GM19035 (cell line): ENCODE results near the gene TNXB.

Experiments
- ATAC-seq: cut with Tn5 transposase; IDR thresholded peaks from one replicate; pipeline ENCODE4 v1.9.1; 2021; ENCODE audit not compliant: unreplicated experiment

The TNXB gene, protein sequence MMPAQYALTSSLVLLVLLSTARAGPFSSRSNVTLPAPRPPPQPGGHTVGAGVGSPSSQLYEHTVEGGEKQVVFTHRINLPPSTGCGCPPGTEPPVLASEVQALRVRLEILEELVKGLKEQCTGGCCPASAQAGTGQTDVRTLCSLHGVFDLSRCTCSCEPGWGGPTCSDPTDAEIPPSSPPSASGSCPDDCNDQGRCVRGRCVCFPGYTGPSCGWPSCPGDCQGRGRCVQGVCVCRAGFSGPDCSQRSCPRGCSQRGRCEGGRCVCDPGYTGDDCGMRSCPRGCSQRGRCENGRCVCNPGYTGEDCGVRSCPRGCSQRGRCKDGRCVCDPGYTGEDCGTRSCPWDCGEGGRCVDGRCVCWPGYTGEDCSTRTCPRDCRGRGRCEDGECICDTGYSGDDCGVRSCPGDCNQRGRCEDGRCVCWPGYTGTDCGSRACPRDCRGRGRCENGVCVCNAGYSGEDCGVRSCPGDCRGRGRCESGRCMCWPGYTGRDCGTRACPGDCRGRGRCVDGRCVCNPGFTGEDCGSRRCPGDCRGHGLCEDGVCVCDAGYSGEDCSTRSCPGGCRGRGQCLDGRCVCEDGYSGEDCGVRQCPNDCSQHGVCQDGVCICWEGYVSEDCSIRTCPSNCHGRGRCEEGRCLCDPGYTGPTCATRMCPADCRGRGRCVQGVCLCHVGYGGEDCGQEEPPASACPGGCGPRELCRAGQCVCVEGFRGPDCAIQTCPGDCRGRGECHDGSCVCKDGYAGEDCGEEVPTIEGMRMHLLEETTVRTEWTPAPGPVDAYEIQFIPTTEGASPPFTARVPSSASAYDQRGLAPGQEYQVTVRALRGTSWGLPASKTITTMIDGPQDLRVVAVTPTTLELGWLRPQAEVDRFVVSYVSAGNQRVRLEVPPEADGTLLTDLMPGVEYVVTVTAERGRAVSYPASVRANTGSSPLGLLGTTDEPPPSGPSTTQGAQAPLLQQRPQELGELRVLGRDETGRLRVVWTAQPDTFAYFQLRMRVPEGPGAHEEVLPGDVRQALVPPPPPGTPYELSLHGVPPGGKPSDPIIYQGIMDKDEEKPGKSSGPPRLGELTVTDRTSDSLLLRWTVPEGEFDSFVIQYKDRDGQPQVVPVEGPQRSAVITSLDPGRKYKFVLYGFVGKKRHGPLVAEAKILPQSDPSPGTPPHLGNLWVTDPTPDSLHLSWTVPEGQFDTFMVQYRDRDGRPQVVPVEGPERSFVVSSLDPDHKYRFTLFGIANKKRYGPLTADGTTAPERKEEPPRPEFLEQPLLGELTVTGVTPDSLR (N-terminal part only)

DNA sequence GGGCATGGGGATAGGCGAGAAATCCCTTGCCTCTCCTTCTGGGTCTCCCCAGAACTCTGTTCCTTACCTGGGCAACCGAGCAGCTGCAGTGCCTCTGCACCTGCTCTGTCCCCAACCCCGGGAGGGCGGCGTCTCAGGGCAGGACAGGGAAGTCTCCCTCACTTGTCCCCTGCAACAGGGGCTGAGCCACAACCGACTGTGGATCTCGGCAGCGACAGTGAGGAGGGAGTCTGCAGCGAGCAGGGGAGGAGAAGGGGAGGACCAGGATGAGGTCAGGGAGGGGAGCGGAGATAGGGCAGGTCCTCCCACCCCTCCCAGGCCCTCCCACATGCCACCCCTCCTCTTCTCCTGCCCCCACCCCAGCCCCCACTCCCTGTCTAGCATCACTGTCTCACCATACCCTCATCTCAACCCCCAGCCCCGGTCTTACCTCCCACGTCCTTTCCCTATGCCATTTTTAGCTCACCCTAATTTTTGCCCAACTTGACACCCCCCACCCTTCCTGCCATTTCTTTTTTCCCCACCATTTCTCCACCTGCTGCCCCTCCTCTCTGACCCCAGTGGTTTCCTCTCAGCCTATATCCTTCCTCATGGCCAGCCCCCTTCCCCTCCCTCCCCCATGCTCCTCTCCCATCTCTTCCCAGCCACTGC lies at the start of gene TNXB:
TSS of gene TNXB (minus strand) at position 225 of the 651 bp plus-strand sequence. CDS start 11,140 bp downstream, outside the sequence.
- ATAC-seq: no peak

DNA sequence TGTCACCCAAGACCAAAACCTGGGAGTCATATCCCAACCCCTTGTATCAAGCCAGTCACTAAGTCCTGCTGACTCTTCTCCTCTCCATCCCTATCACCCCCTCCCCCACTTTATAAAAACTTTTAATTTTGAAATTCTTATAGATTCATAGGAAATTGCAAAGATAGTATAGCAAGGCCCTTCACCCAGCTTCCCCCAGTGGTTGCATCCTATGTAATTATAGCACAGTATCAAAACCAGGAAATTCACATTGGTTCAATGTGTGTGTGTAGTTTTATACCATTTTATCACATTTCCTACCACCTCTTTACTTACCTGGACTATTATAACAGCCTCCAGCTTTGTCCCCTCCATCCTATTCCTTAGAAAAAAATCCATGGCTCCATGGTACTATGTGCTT lies 48.9 kb upstream of the TNXB start:
- no peak for ATAC-seq

DNA sequence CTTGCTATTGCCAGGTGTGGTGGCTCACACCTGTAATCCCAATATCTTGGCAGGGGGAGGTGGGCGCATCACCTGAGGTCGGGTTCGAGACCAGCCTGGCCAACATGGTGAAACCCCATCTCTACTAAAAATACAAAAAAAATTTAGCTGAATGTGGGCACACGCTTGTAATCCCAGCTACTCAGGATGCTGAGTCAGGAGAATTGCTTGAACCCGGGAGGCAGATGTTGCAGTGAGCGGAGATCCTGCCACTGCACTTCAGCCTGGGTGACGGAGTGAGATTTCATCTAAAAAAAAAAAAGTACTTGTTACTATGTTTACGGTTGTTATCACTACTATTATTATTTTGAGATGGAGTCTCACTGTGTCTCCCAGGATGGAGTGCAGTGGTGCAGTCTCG lies 47.8 kb upstream of the TNXB start:
- ATAC-seq: no peak

DNA sequence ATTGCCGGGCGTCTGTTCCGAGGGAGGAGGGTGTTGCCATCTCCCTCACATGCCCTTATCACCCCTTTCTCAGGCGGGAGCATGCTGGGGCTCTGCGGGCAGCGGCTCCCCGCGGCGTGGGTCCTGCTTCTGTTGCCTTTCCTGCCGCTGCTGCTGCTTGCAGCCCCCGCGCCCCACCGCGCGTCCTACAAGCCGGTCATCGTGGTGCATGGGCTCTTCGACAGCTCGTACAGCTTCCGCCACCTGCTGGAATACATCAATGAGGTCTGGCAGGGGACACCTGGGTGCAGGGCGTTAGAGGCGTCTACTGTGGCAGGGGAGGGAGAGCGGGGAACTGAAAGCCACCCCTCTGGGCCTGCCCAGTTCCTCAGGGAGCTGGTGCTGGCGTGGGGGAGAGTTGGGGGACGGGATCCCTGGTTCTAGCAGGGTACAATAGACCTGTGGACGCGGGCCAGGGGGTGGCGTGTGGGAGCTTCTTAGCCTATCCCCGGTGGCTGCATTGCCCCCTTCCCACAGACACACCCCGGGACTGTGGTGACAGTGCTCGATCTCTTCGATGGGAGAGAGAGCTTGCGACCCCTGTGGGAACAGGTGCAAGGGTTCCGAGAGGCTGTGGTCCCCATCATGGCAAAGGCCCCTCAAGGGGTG lies 45.5 kb upstream of the TNXB start:
- ATAC-seq: no peak

DNA sequence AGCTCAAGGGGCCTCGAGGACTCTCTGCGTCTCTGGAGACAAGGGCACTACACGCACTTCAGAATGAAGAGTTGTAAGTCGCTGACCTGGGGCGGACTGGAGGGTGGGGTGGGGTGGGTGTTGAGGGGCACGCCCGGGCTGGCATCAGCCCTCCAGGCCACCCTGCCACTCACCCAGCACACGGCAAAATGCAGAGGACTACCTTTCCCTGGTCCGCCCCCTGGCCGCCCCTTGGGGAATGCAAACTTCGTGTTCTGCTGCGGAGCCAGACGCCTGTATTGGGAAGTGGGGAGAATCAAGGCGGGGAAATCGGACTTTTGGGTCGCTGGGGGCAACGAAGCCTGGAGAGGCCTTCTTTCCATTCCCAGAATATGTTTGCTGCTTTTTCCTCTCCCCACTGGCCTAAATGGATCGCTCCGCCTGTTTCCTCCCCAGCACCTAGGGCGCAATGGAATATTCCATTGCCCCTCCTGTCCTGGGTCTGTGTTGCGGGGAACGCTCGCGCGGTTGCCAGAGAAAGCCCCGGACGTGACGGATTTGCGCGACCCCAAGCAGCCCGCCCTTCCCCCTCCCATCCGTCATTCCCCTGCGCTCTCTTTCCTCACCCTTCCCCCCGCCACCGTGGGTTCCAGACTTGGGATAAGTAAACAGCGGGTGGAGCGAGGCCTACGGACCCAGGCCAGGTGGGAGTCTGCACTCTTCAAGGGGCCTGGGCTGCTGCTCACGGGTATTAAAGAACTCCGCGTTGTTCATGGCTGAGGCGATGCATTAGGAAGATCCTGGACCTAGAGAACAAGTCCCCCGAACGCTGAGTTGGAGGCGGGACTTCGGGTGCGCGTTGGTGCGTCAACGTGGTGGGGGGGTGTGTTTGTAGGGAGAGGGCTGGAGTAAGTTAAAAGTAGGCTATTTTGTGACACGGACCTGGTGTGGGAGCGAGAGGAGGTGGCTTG lies 44.7 kb upstream of the TNXB start, which contains the start of gene PPT2:
TSS of gene PPT2 (plus strand) at position 578 of the 950 bp plus-strand sequence. CDS start 454 bp downstream, outside the sequence.
- no peak for ATAC-seq

DNA sequence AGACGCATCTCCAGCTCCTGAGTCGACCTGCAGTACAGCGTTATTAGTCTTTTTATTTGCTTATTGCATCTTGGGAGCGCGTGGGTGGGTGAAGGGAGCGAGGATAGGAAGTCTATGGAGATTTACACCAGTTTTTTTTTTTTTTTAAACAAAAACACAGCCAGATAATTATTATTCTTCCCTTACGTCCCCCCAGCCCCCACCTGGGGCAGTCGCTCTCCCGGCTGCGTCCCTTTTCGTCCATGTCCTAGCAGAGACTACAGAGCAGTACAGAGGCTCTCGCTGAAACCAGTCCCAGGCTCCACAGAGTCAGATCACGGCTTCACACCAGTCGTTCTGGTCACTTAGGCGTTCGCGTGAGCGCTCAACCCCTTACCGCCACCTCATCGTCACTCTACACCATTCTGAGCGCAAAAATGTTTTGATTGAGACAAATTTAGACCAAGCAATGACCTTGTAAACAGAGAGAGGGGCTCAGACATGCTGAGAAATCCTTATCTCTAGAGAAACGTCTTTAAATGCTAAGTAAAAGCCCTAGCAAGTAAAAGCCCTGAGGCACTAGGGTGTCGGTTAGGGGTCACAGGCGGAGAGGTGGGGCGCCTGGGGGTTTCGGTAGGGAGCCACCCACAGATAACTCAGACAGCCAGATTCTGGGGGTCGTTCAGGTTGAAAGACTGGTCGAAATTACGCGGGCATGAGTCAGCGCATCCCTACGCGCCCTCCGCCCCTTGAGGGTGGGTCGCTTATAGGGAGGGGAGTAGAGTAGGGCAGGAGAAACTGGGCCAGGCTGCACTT lies 43.8 kb upstream of the TNXB start:
- ATAC-seq: no peak

DNA sequence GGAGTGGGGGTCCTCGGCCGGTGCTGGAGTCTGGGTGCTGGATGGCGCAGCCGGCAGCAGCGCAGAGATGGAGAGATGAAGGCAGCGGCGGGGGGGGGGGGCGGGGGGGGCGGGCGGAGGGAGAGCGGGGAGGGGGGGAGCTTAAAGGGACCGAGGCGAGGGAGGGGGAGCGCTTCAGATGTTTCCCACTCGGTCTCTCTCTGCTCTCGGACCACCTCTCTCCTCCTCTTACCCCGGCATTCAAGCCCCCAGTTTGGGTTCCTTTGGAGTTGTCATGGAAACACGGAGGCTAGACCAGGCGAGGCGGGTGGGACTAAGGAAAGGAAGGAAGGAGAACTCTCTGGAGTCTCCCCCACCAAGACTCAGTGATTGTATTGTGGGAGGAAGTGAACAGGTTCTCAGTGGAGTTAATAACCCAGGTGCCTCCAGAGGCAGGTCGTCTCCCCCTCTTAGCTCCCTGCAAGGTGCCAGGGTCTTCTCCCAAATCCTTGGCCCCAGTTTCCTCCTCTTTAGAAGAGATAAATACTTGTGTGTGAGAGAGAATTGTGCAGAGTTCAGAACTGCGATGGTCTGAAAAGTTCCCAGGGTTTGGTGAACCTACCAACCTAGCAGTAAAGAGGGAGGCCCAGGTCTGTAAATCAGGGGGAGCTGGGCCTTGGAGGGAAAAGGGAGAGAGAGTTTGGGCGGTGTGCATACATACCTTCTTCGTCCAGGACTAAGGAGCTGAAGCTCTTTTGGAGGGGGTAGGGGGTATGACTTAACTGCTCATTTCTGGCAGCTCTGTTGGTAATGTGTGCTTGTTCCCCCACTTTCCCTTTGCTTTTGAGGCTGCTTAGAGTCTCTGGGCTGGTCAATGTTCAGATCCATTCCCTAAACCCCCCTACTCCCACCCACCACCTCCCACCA lies 43.0 kb upstream of the TNXB start, which contains the start of gene PRRT1:
TSS of gene PRRT1 (minus strand) at position 77 of the 906 bp plus-strand sequence. CDS start 112 bp downstream, outside the sequence.
- no peak for ATAC-seq

DNA sequence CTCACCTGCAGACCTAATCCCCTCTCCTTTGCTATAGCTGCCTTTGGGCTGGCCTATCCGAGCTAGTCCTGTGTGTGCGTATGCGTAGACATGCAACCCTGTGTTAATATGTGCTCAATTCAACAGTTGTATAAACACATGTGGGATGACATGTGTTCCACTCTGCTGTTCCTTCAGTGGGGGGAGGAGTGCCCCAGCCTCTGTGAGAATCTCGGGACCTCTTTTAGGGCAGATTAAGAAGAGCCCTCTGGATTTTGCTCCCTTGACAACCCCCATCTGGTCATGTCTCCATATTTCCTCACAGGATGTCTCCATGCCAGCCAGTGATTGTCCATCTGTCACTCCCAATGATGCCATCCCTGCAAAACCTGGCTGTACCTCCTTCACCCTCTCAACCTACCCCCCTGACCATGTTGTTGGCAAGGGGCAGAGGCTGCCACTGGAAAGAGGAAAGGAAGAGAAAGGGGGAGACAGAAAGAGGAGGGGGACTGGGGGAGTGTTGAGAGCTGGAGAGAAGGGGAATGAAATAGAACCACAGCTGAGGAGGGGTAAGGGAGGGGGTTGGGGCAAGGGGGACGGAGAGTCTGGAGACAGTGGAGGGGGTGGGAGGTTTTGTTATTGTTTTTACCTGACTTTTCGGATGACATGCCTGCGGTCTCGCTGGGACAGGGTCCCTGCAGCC lies 42.2 kb upstream of the TNXB start:
- ATAC-seq: no peak

DNA sequence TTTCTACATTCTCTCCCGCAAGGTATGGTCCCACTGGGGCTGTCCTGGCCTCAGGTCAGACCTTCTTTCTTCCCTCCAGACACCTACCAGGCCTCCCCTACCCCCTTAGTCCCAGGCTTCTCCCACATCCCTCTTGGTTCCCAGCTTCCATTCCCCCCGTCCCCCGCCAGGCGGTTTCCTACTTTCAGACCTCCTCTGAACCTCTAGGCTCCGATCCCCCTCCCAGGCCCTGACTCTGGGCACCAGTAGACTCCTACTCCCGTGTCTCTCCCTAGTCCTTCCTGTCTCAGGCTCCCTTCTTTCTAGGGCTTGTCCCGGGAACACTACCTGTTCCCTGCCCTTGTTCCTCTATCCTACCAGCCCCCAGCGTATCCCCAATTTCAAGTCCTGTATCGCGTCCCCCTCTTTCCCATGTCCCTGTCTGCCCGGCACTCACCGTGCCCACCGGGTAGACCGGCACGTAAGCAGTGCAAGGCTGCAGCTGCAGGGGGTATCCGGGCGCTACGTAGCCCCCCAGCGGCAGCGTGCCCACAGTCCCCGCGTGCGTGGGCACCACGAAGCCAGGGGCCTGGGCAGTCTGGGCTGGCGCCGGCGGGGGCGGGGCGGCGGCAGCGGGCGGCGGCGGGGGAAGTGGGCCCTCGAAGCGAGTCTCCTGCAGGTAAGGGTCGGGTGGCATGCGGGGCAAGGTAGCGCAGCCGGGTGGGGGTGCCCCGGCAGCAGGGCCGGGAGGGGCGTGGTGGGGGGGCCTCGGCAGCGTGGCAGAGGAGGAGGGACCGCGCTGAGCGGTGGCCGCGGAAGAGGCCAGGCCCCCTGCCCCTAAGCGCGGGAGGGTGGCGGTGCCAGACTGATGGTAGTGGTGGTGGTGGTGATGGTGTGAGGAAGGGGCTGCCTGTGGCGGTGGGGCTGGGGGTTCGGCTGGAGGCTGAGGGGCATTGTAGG lies 41.1 kb upstream of the TNXB start:
- no peak for ATAC-seq

DNA sequence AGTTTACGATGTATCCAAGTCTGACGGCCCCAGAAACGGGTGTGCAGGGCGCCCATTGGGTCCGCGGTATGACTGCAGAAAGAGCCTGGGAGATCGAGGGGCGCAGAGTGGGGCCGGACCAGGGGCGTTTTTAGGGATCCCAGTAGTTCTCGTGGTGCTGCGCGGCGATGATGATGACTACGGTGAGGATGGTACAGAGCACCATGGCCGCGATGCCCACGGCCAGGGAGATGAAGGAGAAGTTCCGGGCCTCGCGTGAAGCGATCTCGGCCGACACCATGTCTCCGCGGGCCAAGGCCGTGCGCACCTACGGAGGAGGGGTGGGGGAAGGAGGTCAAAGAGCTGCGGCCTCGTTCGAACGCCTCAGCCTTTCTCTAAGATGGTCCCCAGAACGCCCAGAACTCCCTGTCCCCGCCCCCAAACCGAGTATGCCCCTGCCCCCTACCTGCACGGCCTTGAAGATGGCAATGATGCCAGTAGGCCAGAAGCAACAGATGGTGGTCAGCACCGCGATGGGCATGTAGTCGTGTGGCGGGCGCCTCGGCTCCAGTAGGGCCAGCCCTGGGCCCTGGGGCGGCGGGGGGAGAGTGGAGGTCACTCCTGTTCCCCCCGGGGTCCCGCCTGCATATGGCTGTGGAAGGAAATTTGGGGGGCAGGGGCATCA lies 40.1 kb upstream of the TNXB start:
- ATAC-seq: no peak

DNA sequence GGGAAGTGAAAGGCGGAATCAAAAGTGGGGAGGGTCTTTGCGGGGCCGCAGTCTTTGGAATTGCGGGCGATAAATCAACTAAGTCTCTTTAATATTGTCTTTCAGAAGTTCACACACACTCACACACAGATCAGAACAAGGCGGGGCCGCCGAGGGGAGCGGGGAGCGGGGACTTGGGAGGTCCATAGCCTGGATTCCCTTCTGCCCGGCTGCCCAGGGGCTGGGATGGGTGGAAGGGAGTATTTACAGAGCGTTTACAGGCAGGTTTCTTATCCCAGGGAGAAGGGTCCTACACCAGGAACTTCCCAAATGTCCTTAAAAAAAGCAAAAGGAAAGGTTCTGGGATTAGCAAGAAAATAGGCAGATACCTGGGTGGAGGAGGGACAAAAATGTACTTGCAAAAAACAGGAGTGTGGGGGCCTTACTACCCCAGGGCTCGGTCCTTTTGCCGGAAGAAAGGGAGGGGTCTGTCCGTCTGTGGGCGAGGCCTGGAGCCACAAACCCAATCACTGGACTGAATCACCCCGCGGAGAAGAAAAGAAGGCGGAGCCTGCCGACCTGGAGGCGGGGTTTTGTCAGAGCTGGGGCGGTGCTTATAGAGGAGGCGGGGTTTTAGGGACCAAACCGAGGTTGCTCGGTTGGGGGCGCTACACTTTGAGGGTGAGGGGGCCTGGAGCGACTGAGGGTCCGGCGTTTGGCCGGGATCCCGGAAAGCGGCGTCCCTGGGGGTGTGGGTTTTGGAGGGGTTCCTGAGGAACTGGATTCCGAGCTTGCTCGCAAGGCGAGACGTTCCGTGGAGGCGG lies 39.4 kb upstream of the TNXB start:
- no peak for ATAC-seq

DNA sequence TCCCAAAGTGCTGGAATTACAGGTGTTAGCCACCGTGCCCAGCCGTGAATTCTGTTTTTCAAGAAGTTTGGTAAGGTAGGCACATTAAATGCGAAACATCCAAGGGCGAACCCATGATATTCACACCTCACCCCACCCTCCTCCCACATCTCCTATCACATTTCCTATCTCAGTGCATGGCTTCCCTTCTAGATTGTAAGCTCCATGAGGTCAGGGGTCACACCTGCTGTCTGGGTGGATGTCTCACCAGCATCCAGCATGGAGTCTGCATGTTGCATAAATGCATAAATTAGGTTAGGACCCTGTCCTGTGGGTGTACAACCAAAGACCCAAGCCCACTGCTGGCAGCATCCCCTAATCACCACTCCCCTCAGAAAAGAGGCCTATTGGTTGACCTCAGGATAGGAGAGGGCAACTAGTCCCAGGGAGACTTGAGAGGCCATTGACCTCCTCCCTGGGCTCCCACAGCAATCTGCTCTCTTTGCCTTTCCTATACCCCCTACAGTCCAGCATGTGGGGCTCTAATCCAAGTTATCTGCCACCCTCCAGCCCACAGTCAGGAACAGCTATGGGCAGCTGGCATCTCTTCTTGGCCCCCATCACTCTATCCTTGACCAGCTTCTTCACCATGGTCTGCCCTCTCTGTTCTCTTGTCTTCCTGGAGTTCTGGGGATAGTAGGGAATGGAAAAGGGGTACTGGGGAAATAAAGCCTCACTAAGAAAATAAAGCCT lies 38.4 kb upstream of the TNXB start:
- ATAC-seq: no peak

DNA sequence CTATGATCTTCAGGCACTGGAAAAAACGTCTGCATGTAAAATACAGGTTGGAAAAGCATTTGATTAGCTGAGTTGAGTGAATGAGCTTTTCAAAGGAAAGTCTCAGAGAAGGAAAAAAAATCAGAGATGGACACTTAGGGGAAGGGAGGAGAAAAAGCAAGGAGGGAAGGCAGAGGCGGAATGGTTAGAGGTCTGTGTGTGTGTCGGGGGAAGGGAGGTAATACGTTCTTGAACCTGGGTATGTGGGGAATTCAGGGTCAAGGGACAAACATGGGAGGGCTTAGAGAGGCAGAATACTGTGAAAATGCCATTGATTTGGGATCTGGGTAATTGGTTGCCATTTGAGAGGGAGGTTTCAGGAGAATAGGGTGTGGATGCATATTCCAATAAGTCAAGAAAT lies 37.5 kb upstream of the TNXB start:
- no peak for ATAC-seq
